BLaER1 (cell line): Measurements from ENCODE around the gene RAC2.
"Not testable (repeated sequence)": the region's sequence is repeated elsewhere in the genome, so short reads cannot be mapped to it uniquely, and the experiment has no call there.

Experiments used
- H3K27ac ChIP-seq: shearing (Covaris generic); formaldehyde crosslinking; 2 replicates; pipeline ENCODE4 v1.8.1; 2022
- H3K27me3 ChIP-seq: shearing (Covaris generic); formaldehyde crosslinking; 2 replicates; pipeline ENCODE4 v1.8.1; 2022
- H3K36me3 ChIP-seq: shearing (Covaris generic); formaldehyde crosslinking; 2 replicates; pipeline ENCODE4 v1.8.1; 2022
- H3K4me1 ChIP-seq: shearing (Covaris generic); formaldehyde crosslinking; 2 replicates; pipeline ENCODE4 v1.8.1; 2022
- H3K4me2 ChIP-seq: shearing (Covaris generic); formaldehyde crosslinking; 2 replicates; pipeline ENCODE4 v1.8.1; 2022
- H3K4me3 ChIP-seq: shearing (Covaris generic); formaldehyde crosslinking; 2 replicates; pipeline ENCODE4 v1.8.1; 2022
- H3K9ac ChIP-seq: shearing (Covaris generic); formaldehyde crosslinking; 2 replicates; pipeline ENCODE4 v1.8.1; 2022
- H3K9me3 ChIP-seq: shearing (Covaris generic); formaldehyde crosslinking; 2 replicates; pipeline ENCODE4 v1.8.1; 2022
- H4K20me1 ChIP-seq: shearing (Covaris generic); formaldehyde crosslinking; 2 replicates; pipeline ENCODE4 v1.8.1; 2022
- Cebpa-rat ChIP-seq: shearing (Covaris generic); IDR thresholded peaks from 2 replicates; pipeline ENCODE4 v1.8.1; 2022

Gene RAC2

DNA sequence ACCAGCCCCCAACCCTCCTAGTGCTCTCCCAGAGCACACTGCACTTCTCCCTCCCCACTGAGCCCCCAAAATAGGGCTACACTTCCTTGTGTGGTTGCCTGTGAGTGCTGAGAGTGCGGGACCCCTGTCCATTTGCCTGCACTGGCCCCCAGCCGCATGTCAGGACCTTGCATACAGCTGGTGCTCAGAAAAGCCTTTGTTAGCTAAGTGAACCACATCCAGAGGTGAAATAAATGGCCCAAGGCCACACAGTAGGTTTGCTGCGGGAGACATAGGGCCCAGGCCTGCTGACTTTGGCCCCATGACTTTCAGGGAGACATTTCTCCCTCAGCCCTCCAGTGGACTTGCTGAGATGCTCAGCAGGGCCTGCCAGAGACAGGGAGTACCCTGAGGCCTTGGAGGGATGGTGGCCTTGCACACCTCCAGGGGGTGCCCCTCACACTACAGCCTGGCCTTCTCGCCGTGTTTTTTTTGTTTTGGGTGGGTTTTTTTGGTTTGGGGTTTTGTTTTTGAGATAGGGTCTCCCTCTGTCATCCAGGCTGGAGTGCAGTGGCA lies 42.0 kb downstream of the RAC2 start:
- Histone ChIP-seq H3K4me2 (no peak overlapping the region), H3K27ac (no peak overlapping the region), H3K9ac (no peak overlapping the region), H3K9me3 (no peaks in the 10 kb centered on the region), H3K27me3 (no peaks in the 10 kb centered on the region), H3K36me3 (no peaks in the 10 kb centered on the region), H3K4me1 (peaks cover 49% of the 10 kb centered on the region), H3K4me3 (no peak overlapping the region), H4K20me1 (no peaks in the 10 kb centered on the region)
- TF ChIP-seq Cebpa-rat: no peak

DNA sequence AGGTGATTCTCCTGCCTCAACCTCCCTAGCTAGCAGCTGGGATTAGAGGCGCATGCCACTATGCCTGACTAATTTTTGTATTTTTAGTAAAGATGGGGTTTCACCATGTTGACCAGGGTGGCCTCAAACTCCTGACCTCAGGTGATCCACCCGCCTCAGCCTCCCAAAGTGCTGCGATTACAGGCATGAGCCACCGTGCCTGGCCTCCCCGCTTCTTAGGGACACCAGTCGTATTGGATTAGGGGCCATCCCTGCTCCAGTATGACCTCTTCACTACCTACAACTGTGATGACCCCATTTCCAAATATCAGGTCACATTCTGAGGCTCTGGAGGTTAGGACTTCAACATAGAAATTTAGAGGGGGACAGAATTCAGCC lies 42.6 kb downstream of the RAC2 start:
- Histone ChIP-seq H3K4me2 (peak overlapping the region; percentile 78; the same call in 1 of the 2 replicates), H3K4me1 (peaks cover 53% of the 10 kb centered on the region)
- not testable (repeated sequence) for H3K4me3 ChIP-seq, H3K27ac ChIP-seq, H3K36me3 ChIP-seq, H3K9ac ChIP-seq, H3K9me3 ChIP-seq, H3K27me3 ChIP-seq, H4K20me1 ChIP-seq

GRCh38 chr22:37199760-37200108 lies 44.3 kb downstream of the RAC2 start:
- no peaks in the 10 kb centered on the region for H4K20me1 ChIP-seq
- peak overlapping the region; percentile 30; the same call in 1 of the 2 replicates for H3K9ac ChIP-seq
- TF ChIP-seq Cebpa-rat: no peak
- peak overlapping the region; percentile 25; the same call in 1 of the 2 replicates for H3K27ac ChIP-seq
- no peaks in the 10 kb centered on the region for H3K9me3 ChIP-seq
- no peaks in the 10 kb centered on the region for H3K36me3 ChIP-seq
- H3K4me3 ChIP-seq: no peak overlapping the region
- peaks cover 51% of the 10 kb centered on the region for H3K4me1 ChIP-seq
- H3K27me3 ChIP-seq: no peaks in the 10 kb centered on the region
- peak overlapping the region; percentile 78 for H3K4me2 ChIP-seq

- H4K20me1 ChIP-seq: no peaks in the 10 kb centered on the region
- H3K4me2 ChIP-seq: peak overlapping the region; percentile 96
- H3K9me3 ChIP-seq: no peaks in the 10 kb centered on the region
- TF ChIP-seq Cebpa-rat: no peak
- no peaks in the 10 kb centered on the region for H3K36me3 ChIP-seq
- peaks cover 49% of the 10 kb centered on the region for H3K4me1 ChIP-seq
- H3K27ac ChIP-seq: peak overlapping the region; percentile 93
- H3K27me3 ChIP-seq: no peaks in the 10 kb centered on the region
- peak overlapping the region; percentile 86 for H3K9ac ChIP-seq
- peak overlapping the region; percentile 73 for H3K4me3 ChIP-seq
Measured at GRCh38 chr22:37199103-37199759, 44.8 kb downstream of the RAC2 start.

DNA sequence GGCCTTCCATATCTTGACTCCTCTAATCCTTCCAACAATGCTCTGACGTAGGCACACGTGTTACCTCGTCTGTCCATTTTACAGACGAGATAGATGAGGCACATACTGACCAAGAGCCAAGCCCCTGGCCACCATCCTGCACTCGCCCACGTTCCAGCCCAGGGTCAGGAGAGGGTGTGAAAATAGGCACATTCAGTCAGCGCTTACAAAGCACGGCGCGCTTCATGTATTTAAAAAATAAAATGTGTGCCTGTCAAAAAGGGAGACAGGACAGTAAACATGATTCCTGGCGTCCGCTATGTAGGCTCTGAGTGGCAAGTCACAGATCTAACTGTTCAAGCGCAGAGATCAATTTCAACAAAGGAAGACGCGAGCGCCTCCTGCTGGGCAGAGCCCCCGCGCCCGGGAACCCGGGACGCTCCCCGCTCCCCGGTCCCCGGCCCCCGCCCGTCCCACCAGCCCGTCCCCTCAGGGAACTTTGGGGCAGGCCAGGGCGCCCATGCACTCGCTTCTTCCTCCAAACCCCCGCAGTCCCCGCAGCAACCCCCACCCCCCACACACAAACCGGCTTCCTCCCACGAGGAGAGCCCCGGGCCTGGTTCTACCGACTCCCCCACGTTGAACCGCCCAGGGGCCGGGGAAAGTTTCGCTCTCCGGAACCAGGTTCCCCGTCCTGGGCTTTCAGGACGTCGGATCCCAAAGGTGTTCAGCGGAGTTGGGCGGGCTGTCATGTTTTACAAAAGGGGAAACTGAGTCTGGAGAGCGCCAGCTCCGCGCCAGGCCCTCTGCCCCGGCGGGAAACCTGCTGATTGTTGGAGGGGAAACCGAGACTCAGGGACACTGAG lies 45.6 kb downstream of the RAC2 start:
- Histone ChIP-seq H4K20me1 (no peaks in the 10 kb centered on the region), H3K36me3 (no peaks in the 10 kb centered on the region), H3K9ac (peak overlapping the region; percentile 86), H3K9me3 (no peaks in the 10 kb centered on the region), H3K27ac (peak overlapping the region; percentile 93), H3K4me2 (peak overlapping the region; percentile 96), H3K4me1 (peaks cover 49% of the 10 kb centered on the region), H3K27me3 (no peaks in the 10 kb centered on the region), H3K4me3 (peak overlapping the region; percentile 73)
- no peak for TF ChIP-seq Cebpa-rat

DNA sequence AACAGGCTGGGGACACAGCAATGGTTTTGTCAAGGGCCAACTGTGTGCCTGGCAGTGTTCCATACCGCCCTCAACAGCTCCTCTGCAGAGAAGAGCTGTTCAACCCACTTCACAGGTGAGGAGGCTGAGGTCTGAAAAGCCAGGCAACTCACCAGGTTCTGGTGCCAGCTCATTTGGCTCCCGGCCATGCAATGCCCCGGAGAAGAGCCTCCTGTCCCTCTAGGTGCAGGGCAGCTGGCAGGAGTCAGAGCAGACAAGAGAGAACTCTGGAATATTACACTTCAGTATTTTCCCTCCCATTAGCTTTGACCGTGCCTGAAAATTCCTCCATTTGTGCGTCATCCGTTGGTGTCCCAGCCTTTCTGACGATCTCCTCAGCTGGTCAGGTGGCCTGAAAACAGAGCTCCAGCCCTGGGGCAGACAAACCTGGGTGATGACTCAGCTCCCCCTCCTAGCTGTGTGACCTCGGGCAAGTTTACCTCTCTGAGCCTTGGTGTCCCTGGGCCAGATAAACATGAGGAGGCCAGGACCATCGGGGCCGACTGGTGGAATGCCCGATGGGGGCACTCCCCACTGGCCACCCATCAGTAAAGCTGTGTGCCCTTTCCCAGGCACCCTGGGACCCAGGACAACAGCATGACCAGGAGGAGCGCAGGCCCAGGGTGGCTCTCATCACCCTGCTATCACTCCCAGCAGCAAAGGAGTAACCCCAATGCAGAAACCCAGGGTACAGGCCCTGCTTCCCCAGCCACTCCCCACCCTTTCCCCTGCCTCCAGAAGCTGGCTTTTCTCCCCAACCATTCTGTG lies 46.4 kb downstream of the RAC2 start:
- no peaks in the 10 kb centered on the region for H3K27me3 ChIP-seq
- H4K20me1 ChIP-seq: no peaks in the 10 kb centered on the region
- no peaks in the 10 kb centered on the region for H3K36me3 ChIP-seq
- H3K9ac ChIP-seq: peak overlapping the region; percentile 86
- no peak for TF ChIP-seq Cebpa-rat
- H3K4me1 ChIP-seq: peaks cover 49% of the 10 kb centered on the region
- peak overlapping the region; percentile 73 for H3K4me3 ChIP-seq
- peaks cover 8% of the 10 kb centered on the region for H3K9me3 ChIP-seq
- H3K4me2 ChIP-seq: peak overlapping the region; percentile 96
- H3K27ac ChIP-seq: peak overlapping the region; percentile 93

DNA sequence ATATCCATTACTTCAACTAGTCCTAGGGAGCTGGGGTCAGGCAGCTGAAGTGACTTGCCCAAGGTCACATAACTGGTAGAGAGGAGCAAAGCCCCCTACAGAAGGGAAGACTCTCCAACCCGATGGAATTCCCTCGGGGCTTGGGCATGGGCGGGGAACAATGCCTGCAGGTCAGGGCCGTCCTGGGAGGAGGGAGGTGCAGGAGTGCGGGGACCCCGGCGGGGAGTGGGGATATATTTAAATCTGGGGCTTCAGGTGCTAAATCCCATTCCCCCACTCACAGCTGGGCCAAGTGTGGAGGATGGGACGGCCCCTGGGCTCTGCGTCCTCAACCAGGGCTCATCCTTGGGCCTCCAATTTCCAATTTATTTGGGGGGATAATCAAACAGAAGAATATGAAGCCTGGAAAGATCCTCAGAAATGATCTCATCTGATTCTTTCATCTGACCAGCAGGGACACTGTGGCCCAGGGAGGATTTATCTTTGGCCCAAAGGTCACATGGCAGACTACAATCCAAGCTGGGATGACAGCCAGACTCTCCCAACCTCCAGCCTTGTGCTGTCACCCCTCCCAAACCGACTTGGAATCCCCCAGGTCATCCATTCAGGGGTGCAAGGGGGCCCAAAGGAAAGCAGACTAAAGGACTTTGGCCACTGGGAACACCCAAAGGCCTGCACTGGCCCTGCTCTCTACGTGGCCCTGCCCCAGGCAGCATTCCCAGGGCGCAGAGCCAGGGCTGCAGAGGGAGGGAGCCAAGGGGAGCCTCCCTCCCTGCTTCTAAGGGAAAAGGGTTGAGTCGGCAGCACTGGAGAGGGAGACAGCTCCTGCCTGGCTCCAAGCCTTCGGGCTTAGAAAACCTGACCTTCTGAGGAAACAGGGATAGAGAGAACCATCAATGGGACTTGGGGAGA lies 47.3 kb downstream of the RAC2 start:
- peaks cover 47% of the 10 kb centered on the region for H3K4me1 ChIP-seq
- 0 out of 2 replicates have a peak overlapping the region, but pooled peaks have one; percentile 22 for H3K4me2 ChIP-seq

DNA sequence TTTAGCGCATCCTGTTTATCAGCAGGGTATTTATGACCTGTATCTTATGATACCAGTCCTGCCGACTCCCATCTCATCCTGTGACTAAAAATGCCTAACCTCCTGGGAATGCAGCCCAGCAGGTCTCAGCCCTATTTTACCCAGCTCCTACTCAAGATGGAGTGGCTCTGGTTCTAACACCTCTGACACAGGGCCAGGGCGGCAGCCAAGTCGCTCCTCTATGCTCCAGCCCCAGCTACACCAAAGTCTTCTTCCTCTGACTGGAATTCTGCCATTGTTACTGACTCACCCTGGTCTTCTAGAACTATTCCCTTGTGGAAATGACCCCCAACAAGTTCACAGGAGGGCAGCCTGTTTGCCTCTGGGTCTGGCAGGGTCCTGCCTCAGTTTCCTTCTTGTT lies 48.1 kb downstream of the RAC2 start:
- Histone ChIP-seq H3K4me3 (no peak overlapping the region), H3K4me1 (peaks cover 38% of the 10 kb centered on the region), H3K9me3 (peaks cover 9% of the 10 kb centered on the region), H3K27ac (no peak overlapping the region), H3K36me3 (no peaks in the 10 kb centered on the region), H3K9ac (no peak overlapping the region), H3K27me3 (no peaks in the 10 kb centered on the region), H4K20me1 (no peaks in the 10 kb centered on the region), H3K4me2 (0 out of 2 replicates have a peak overlapping the region, but pooled peaks have one; percentile 22)
- no peak for TF ChIP-seq Cebpa-rat

More for the DNA sequence above, 47.3 kb downstream of the RAC2 start:
- peaks cover 9% of the 10 kb centered on the region for H3K9me3 ChIP-seq
- H3K36me3 ChIP-seq: no peaks in the 10 kb centered on the region
- no peaks in the 10 kb centered on the region for H4K20me1 ChIP-seq
- no peak for TF ChIP-seq Cebpa-rat
- no peaks in the 10 kb centered on the region for H3K27me3 ChIP-seq
- no peak overlapping the region for H3K4me3 ChIP-seq
- no peak overlapping the region for H3K9ac ChIP-seq
- no peak overlapping the region for H3K27ac ChIP-seq

DNA sequence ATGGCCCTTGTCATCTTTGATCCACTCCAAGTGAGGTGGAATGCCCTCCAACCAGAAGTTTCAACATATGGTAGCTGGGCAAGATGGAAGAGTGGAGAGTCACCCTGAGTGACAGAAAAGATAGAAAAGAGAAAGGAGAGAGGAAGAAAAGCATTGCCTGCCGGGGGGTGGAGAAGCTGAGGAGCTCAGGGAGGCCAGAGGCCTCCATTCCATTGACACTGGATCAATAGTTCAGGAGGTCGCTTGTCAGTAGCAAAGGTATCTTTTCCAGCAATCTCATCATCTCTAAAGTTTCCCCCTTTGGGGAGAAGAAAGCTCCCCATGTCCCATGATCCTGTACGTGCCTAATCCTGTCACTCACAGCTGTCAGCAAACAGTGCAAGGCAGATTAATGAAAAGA lies 49.3 kb downstream of the RAC2 start:
- Histone ChIP-seq H3K9me3 (peaks cover 9% of the 10 kb centered on the region), H3K4me2 (no peak overlapping the region), H3K27ac (no peak overlapping the region), H3K27me3 (no peaks in the 10 kb centered on the region), H4K20me1 (no peaks in the 10 kb centered on the region), H3K4me1 (peaks cover 27% of the 10 kb centered on the region), H3K4me3 (no peak overlapping the region), H3K36me3 (no peaks in the 10 kb centered on the region), H3K9ac (no peak overlapping the region)
- TF ChIP-seq Cebpa-rat: no peak
